Bronchial epithelial cell (primary cell): ENCODE data around the gene ATG10. TPM values are rescaled to one million over a fixed set of nuclear protein-coding genes. Genes with fewer than 3 reads are reported as not detected.

Experiments
- DNase-seq: peaks from one replicate; pipeline ENCODE4 v3.0.0-alpha.2; 2010; ENCODE audit warnings: low read depth
- FAIRE-seq: peaks from 2 replicates; lab custom pipeline; 2011; peaks lifted over from hg19 to GRCh38; lab: Jason Lieb, UNC
- H3K27me3 ChIP-seq: 2 replicates; pipeline ENCODE4 v1.5.1; 2011; ENCODE audit warnings: low read length; ENCODE audit not compliant: control insufficient read depth, insufficient read depth
- H3K36me3 ChIP-seq: 2 replicates; pipeline ENCODE4 v1.5.1; 2011; ENCODE audit warnings: low read length; ENCODE audit not compliant: control insufficient read depth, insufficient read depth
- H3K4me3 ChIP-seq: 2 replicates; pipeline ENCODE4 v1.5.1; 2011; ENCODE audit warnings: mild to moderate bottlenecking, low read depth, low read length, control low read depth
- CTCF ChIP-seq: IDR thresholded peaks from 2 replicates; pipeline ENCODE4 v1.5.1; 2011; ENCODE audit warnings: mild to moderate bottlenecking, moderate library complexity, low read length, control low read depth, inconsistent platforms; ENCODE audit not compliant: insufficient read depth, severe bottlenecking
- total RNA-seq: library from RNA; depleted of rRNA; stranded (reverse); fragments of >200 nt; gene quantifications from 2 replicates; pipeline ENCODE4 v1.2.1, GENCODE V29; 2014

Gene ATG10
- total RNA-seq, 1 donor from 2014 or later, result 9.7 TPM

- no peak for TF ChIP-seq CTCF
- FAIRE-seq, result no peak
- no peaks in the 10 kb centered on the region for H3K27me3 ChIP-seq
- DNase-seq, result no peak
- H3K4me3 ChIP-seq, result no peak overlapping the region
- H3K36me3 ChIP-seq, result no peaks in the 10 kb centered on the region
Observed at GRCh38 chr5:82301190-82301589, 329.4 kb downstream of the ATG10 start.

Other genes with a start within 250 kb of the ATG10 start
- gene SSBP2, start 220.9 kb upstream of the ATG10 start, total RNA-seq, result 7.9 and 13.4 TPM in 2 replicates